ENCODE measurements around the gene SEMA3G. TPM values are rescaled to one million over a fixed set of nuclear protein-coding genes. Genes with fewer than 3 reads are reported as not detected.

Gene SEMA3G
- total RNA-seq, 1 experiment from 2014 or later: 0.33 TPM

DNA sequence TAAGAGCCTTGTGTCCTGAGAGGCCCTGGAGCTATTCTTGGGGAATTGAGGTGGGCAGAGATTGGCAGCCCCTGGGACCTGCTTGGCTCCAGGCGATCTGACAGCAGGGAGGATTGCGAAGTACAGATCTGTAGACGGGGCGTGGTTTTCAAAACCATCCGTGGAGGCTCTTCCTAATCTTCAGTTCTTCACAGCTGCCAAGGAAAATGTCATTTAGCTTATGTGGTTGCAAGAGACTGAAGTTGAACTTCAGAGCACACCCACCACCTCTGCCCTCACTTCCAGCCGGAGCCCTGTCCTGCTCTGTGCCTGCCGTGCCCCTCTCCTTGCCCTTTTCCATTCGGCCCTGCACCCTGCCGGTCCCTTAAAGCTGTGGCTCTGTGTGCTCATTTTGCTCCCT is 23.4 kb upstream of the SEMA3G start:
- intact Hi-C loops (cut with micrococcal nuclease; ENCODE audit: unreplicated experiment): no loop called here

DNA sequence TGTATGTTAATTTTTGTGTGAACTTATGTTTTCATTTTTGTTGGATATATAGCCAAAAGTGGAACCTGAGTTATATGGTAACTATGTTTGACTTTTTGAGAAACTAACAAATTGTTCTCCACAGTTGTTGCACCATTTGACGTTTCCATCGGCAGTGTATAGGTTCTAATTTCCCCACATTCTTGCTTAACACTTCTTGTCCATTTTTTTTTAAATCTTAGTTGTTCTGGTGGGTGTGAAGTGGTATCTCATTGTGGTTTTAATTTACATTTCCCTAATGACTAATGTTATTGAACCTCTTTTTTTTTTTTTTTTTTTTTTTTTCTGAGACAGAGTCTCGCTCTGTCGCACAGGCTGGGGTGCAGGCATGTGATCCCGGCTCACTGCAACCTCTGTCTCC is 18.5 kb upstream of the SEMA3G start:
- peaks cover 8% of the 10 kb centered on the region for H3K36me3 Mint-ChIP-seq (ENCODE audit: insufficient read depth, unreplicated experiment)
- no peak overlapping the region for H3K4me3 Mint-ChIP-seq (ENCODE audit: low read depth, unreplicated experiment)
- intact Hi-C loops (cut with micrococcal nuclease; ENCODE audit: unreplicated experiment): no loop called here
- no TSS peak for BruUV-seq (replicated peaks)
- H3K4me1 Mint-ChIP-seq (ENCODE audit: low read depth, unreplicated experiment): no peaks in the 10 kb centered on the region
- no peak overlapping the region for H3K27ac Mint-ChIP-seq (ENCODE audit: unreplicated experiment)
- no peaks in the 10 kb centered on the region for H3K9me3 Mint-ChIP-seq (ENCODE audit: low read depth, unreplicated experiment)
- no peaks in the 10 kb centered on the region for H3K27me3 Mint-ChIP-seq (ENCODE audit: unreplicated experiment)
- no peak for DNase-seq
- CTCF ChIA-PET: interaction anchor here (0.7 kb wide), 1 partner anchor 130 kb away, joined by 5 read pairs; no protein-coding TSS in a partner anchor
- TF ChIP-seq, protein P1, sequence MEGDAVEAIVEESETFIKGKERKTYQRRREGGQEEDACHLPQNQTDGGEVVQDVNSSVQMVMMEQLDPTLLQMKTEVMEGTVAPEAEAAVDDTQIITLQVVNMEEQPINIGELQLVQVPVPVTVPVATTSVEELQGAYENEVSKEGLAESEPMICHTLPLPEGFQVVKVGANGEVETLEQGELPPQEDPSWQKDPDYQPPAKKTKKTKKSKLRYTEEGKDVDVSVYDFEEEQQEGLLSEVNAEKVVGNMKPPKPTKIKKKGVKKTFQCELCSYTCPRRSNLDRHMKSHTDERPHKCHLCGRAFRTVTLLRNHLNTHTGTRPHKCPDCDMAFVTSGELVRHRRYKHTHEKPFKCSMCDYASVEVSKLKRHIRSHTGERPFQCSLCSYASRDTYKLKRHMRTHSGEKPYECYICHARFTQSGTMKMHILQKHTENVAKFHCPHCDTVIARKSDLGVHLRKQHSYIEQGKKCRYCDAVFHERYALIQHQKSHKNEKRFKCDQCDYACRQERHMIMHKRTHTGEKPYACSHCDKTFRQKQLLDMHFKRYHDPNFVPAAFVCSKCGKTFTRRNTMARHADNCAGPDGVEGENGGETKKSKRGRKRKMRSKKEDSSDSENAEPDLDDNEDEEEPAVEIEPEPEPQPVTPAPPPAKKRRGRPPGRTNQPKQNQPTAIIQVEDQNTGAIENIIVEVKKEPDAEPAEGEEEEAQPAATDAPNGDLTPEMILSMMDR (IDR thresholded peaks at IDR 0.05; ENCODE audit: unreplicated experiment): no peak

More for the DNA sequence above, 23.4 kb upstream of the SEMA3G start:
- Mint-ChIP-seq H3K9me3 (ENCODE audit: low read depth, unreplicated experiment) (no peaks in the 10 kb centered on the region), H3K4me3 (ENCODE audit: low read depth, unreplicated experiment) (no peak overlapping the region), H3K27me3 (ENCODE audit: unreplicated experiment) (no peaks in the 10 kb centered on the region), H3K36me3 (ENCODE audit: insufficient read depth, unreplicated experiment) (peaks cover 11% of the 10 kb centered on the region), H3K27ac (ENCODE audit: unreplicated experiment) (no peak overlapping the region), H3K4me1 (ENCODE audit: low read depth, unreplicated experiment) (no peaks in the 10 kb centered on the region)
- no peak for DNase-seq
- no TSS peak for BruUV-seq (replicated peaks)
- TF ChIP-seq, protein P1 (IDR thresholded peaks at IDR 0.05; ENCODE audit: unreplicated experiment): no peak
- CTCF ChIA-PET: interaction anchor here (0.6 kb wide), 1 partner anchor 64 kb away, joined by 7 read pairs; no protein-coding TSS in a partner anchor

DNA sequence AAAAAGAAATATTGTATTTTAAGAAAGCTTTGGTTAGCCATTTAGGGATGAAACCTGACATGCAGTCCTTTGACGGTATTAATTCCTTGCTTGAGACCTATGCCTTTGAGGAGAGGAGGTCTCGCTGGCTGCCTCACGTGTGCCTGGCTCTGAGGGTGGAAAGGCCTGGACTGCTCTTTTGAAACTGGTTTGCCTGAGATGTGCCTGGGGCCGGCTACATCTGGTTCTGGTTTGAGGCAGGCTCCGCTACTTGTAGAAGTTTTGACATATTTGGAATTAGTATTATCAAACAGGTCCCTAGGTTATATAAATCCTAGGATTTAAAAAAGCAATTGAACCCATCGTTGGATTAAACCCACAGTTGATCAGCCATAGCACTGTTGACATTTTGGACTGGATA is 17.0 kb upstream of the SEMA3G start:
- H3K27ac Mint-ChIP-seq (ENCODE audit: unreplicated experiment): no peak overlapping the region
- H3K4me3 Mint-ChIP-seq (ENCODE audit: low read depth, unreplicated experiment): no peak overlapping the region
- TF ChIP-seq, protein P1 (IDR thresholded peaks at IDR 0.05; ENCODE audit: unreplicated experiment): no peak
- no peaks in the 10 kb centered on the region for H3K27me3 Mint-ChIP-seq (ENCODE audit: unreplicated experiment)
- H3K9me3 Mint-ChIP-seq (ENCODE audit: low read depth, unreplicated experiment): no peaks in the 10 kb centered on the region
- intact Hi-C loops (cut with micrococcal nuclease; ENCODE audit: unreplicated experiment): no loop called here
- CTCF ChIA-PET: no interaction called here
- no peaks in the 10 kb centered on the region for H3K4me1 Mint-ChIP-seq (ENCODE audit: low read depth, unreplicated experiment)
- peaks cover 8% of the 10 kb centered on the region for H3K36me3 Mint-ChIP-seq (ENCODE audit: insufficient read depth, unreplicated experiment)
- BruUV-seq (replicated peaks): no TSS peak
- DNase-seq: no peak

DNA sequence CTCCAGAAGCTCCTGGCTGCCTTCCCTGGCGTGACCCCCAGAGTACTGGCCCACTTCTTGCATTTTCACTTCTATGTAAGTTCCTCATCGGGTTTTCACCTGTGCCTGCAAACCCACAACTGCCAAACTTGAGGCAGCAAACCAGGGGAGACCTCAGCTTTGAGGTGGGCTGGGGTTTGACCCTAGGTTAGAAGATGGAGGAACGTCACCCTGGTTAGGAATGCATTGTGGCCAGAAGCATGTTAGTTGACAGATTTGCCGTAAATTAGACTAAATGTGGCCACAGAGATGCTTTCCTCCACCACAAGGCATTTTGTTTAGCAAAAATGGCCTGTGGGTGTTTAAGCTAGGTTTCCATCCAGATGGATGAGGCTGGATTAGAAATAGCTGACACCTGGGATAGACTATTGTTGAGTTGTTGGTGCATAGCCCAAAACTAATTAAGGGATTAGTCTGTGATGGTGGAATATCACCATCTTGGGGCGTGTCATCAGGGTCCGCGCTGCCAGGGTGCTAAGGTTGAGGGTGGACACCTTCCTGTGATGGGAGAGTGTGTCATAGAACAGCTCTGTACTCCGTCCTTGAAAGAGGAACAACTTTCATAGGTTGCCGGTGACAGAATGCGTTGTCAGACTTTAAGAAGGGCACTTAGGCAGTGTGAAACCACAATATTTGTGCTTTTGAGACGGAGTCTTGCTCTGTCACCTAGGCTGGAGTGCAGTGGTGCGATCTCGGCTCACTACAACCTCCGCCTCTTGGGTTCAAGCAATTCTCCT is 14.1 kb upstream of the SEMA3G start:
- Mint-ChIP-seq H3K27me3 (ENCODE audit: unreplicated experiment) (no peaks in the 10 kb centered on the region), H3K36me3 (ENCODE audit: insufficient read depth, unreplicated experiment) (peaks cover 33% of the 10 kb centered on the region), H3K4me1 (ENCODE audit: low read depth, unreplicated experiment) (peaks cover 23% of the 10 kb centered on the region), H3K9me3 (ENCODE audit: low read depth, unreplicated experiment) (no peaks in the 10 kb centered on the region), H3K4me3 (ENCODE audit: low read depth, unreplicated experiment) (no peak overlapping the region), H3K27ac (ENCODE audit: unreplicated experiment) (no peak overlapping the region)
- TF ChIP-seq, protein P1 (IDR thresholded peaks at IDR 0.05; ENCODE audit: unreplicated experiment): no peak
- intact Hi-C loops (cut with micrococcal nuclease; ENCODE audit: unreplicated experiment): no loop called here
- BruUV-seq (replicated peaks): no TSS peak
- no peak for DNase-seq
- CTCF ChIA-PET: interaction anchor here (0.6 kb wide), 1 partner anchor 118 kb away, joined by 7 read pairs; no protein-coding TSS in a partner anchor
